ENCODE data around the gene ECHDC3.

The ECHDC3 gene

GRCh38 chr10:11781114-11781513 is 38.9 kb downstream of the ECHDC3 start:
- no peak for TF ChIP-seq CTCF (conservative IDR thresholded peaks at IDR 0.05; ENCODE audit: low read depth, low read length)
- no peaks in the 10 kb centered on the region for H3K27me3 ChIP-seq (ENCODE audit: insufficient read depth, low read depth)
- no peak overlapping the region for H3K9ac ChIP-seq
- no peak overlapping the region for H3K4me2 ChIP-seq
- no peaks in the 10 kb centered on the region for H3K79me2 ChIP-seq (ENCODE audit: insufficient read depth, low read depth)
- H3K27ac ChIP-seq: no peak overlapping the region
- no peaks in the 10 kb centered on the region for H3K36me3 ChIP-seq (ENCODE audit: insufficient read depth)
- no peak overlapping the region for H2AFZ ChIP-seq (ENCODE audit: low read depth)
- no peaks in the 10 kb centered on the region for H4K20me1 ChIP-seq (ENCODE audit: insufficient read depth)
- peaks cover 11% of the 10 kb centered on the region for H3K4me1 ChIP-seq (ENCODE audit: low read depth, poor library complexity, severe bottlenecking)
- H3K4me3 ChIP-seq (IDR thresholded peaks at IDR 0.05; ENCODE audit: insufficient read depth, low read depth, low read length): no peak overlapping the region

- no peaks in the 10 kb centered on the region for H3K36me3 ChIP-seq (ENCODE audit: insufficient read depth)
- H3K4me2 ChIP-seq: peak overlapping the region; percentile 52
- no peaks in the 10 kb centered on the region for H3K79me2 ChIP-seq (ENCODE audit: insufficient read depth, low read depth)
- no peaks in the 10 kb centered on the region for H4K20me1 ChIP-seq (ENCODE audit: insufficient read depth)
- no peak overlapping the region for H3K4me3 ChIP-seq (IDR thresholded peaks at IDR 0.05; ENCODE audit: insufficient read depth, low read depth, low read length)
- TF ChIP-seq CTCF (conservative IDR thresholded peaks at IDR 0.05; ENCODE audit: low read depth, low read length): peak; percentile 94
- peak overlapping the region; percentile 63; the same call in 1 of the 2 replicates for H2AFZ ChIP-seq (ENCODE audit: low read depth)
- peaks cover 11% of the 10 kb centered on the region for H3K4me1 ChIP-seq (ENCODE audit: low read depth, poor library complexity, severe bottlenecking)
- H3K9ac ChIP-seq: no peak overlapping the region; the same call in 1 of the 2 replicates
- no peaks in the 10 kb centered on the region for H3K27me3 ChIP-seq (ENCODE audit: insufficient read depth, low read depth)
- H3K27ac ChIP-seq: peak overlapping the region; percentile 33; the same call in 1 of the 2 replicates
Observed at GRCh38 chr10:11782793-11783557, 40.8 kb downstream of the ECHDC3 start.

GRCh38 chr10:11783558-11783865 is 41.3 kb downstream of the ECHDC3 start:
- H4K20me1 ChIP-seq (ENCODE audit: insufficient read depth): no peaks in the 10 kb centered on the region
- no peak for TF ChIP-seq CTCF (conservative IDR thresholded peaks at IDR 0.05; ENCODE audit: low read depth, low read length)
- no peak overlapping the region; the same call in 1 of the 2 replicates for H3K27ac ChIP-seq
- H3K9ac ChIP-seq: no peak overlapping the region
- H2AFZ ChIP-seq (ENCODE audit: low read depth): peak overlapping the region; percentile 63; the same call in 1 of the 2 replicates
- H3K27me3 ChIP-seq (ENCODE audit: insufficient read depth, low read depth): no peaks in the 10 kb centered on the region
- H3K4me2 ChIP-seq: peak overlapping the region; percentile 52; the same call in 1 of the 2 replicates
- H3K4me3 ChIP-seq (IDR thresholded peaks at IDR 0.05; ENCODE audit: insufficient read depth, low read depth, low read length): no peak overlapping the region
- no peaks in the 10 kb centered on the region for H3K79me2 ChIP-seq (ENCODE audit: insufficient read depth, low read depth)
- no peaks in the 10 kb centered on the region for H3K36me3 ChIP-seq (ENCODE audit: insufficient read depth)
- peaks cover 11% of the 10 kb centered on the region for H3K4me1 ChIP-seq (ENCODE audit: low read depth, poor library complexity, severe bottlenecking)

GRCh38 chr10:11787374-11787773 is 45.2 kb downstream of the ECHDC3 start:
- no peaks in the 10 kb centered on the region for H3K79me2 ChIP-seq (ENCODE audit: insufficient read depth, low read depth)
- no peak overlapping the region for H3K27ac ChIP-seq
- H2AFZ ChIP-seq (ENCODE audit: low read depth): no peak overlapping the region
- no peak for TF ChIP-seq CTCF (conservative IDR thresholded peaks at IDR 0.05; ENCODE audit: low read depth, low read length)
- H3K36me3 ChIP-seq (ENCODE audit: insufficient read depth): no peaks in the 10 kb centered on the region
- no peak overlapping the region for H3K4me2 ChIP-seq
- peaks cover 11% of the 10 kb centered on the region for H3K4me1 ChIP-seq (ENCODE audit: low read depth, poor library complexity, severe bottlenecking)
- H3K27me3 ChIP-seq (ENCODE audit: insufficient read depth, low read depth): no peaks in the 10 kb centered on the region
- H3K4me3 ChIP-seq (IDR thresholded peaks at IDR 0.05; ENCODE audit: insufficient read depth, low read depth, low read length): no peak overlapping the region
- no peak overlapping the region for H3K9ac ChIP-seq
- no peaks in the 10 kb centered on the region for H4K20me1 ChIP-seq (ENCODE audit: insufficient read depth)
